HG03196 (cell line): ENCODE data around the gene SKIDA1.
A peak's percentile ranks its signal among the peaks of the same experiment; 100 is the strongest.

Experiments used
- ATAC-seq: cut with Tn5 transposase; IDR thresholded peaks from one replicate; pipeline ENCODE4 v1.9.1; 2021; ENCODE audit not compliant: unreplicated experiment

Gene SKIDA1

DNA sequence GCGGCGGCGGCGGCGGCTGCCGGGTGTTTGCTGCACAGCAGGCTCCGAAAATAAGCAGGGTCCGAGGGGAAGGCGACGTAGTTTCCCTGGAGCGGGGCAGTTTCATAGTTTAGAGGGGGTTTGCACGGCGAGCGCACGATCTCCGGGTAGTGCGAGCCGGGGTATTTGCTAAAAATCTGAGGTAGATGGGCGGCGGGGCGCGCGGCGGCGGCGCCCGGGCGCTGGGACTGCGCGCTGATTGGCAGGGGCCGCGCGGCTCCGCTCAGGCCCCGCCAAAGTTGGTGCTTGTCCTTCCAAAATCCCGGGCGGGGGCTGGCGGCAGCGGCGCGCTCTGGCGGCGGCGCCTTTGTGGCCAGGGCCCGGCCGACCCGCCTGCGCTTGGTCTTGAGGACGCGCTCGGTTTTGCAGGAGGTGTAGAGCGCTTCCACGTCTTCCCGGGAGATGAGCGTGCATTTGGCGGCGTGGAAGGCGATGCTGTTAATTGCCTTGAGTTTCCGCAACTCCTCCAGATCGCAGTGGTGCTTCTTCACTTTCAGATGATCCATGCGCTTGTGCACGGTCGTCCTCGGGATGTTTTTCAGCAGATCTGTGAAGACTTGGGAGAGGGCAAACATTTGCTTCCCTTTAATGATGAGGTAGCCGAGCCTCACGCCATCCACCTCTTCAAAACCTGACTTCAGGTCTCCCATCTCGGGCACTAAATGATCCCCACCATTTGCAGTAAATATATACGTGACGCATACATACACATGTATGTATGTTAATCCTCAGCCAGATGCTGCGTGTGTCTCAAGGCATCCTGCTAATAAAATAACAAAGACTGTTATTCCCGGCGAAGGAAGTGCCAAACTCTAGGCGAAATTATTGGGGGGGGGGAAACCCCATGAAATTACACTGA is 8.1 kb downstream of the SKIDA1 start:
- ATAC-seq, result peak; percentile 54

DNA sequence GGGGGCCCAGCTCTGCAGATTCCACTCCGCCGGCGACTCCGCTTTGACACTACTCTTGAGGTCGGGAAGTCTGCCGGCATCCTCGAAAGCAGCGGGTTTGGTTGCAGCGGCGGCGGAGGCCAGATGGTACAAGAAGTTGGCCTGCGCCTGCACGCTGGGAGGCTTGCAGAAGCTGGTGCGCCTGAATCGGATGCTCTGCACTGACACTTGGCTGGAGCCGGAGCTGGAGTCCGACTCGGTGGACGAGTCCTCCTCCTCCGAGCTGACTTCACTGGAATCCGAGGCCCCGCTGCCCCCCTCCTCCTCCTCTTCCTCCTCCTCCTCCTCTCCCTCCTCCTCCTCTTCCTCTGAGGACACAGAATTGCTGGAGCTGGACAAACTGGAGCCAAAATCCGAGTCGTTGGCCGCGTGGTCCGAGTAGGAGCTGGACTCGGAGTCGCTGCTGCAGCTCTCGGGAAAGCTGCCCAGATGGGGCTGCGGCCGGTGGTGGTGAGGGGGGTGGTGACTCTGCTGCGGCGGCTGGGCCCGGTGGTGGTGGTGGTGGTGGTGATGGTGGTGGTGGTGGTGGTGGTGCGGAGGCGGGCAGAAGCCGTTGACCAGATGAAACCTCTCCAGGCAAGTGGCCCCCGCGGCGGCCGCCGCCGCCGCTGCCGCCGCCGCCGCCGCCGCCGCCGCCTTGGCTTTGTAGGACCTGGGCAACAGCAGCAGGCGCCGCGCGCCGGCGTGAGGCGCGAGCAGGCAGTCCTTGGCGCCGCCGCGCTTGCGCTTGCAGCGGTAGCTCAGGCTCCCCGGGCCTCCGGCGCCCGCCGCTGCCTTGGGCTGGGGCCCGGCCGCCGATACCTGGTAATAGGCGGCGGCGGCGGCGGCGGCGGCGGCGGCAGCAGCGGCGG is 9.0 kb downstream of the SKIDA1 start:
- peak; percentile 37 for ATAC-seq

DNA sequence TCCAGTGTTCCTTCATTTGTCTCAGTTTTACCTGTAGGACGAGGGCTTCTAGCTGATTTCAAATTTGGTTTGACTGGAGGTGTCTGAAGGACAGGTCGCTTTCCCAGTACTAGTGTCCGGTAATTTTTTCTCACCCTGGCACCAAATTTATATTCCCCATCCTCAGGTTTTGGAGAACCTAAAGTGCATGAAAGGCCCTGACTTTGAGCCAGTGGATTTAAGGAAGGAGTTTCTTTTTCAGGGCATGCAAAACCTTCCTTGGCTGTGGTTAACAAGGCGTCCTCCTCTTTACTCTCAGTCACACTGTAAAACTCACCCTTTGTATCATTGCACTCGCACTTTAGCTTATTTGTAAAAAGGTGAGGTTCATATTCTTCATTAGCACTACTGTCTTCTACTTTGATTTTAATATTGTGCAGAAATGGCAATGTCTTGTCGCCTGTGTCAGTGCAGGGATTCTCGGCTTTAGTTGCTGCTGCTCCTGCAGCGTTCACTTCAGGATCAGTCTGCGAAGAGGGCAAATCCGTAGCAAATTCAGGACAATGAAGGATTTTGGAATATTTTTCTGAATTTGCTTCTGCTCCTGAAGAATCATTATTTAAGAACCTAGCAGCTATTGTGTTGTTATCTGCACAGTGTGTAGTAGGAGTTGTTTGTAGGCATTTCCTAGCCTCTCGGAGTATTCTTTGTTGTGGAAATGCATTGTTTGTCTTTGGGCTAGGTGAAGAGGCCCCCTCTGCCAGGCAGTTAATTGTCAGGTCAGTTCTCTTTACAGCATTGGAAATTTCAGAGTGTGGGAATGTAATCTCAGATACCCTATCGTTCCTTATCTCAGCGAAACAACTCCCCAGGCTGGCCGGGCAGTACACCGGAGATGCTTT is 9.9 kb downstream of the SKIDA1 start:
- no peak for ATAC-seq

DNA sequence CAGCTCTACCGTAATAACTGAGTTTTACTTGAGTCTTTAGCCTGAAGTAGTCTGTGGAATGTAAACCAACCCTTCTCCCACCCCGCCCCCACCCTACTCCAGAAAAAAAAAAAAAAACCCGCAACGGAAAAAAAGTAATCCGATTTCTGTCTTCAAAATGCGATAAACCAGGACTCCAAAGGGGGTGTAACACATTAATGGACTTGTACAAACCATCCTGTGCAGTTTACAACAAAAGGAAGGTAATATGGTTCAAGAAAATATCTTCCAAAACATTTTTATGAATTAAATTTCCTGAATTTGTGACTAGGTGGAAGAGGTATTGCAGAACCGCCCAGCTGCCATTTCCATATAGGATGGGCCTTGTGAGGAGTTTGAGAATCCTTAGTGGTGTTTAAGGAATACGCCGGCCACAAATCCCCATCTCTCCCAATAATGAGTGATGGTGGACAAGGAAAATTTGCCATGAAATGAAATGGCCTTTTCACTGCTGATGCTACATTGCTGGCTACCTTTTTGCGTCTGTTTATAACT is 10.6 kb downstream of the SKIDA1 start:
- ATAC-seq, result no peak

DNA sequence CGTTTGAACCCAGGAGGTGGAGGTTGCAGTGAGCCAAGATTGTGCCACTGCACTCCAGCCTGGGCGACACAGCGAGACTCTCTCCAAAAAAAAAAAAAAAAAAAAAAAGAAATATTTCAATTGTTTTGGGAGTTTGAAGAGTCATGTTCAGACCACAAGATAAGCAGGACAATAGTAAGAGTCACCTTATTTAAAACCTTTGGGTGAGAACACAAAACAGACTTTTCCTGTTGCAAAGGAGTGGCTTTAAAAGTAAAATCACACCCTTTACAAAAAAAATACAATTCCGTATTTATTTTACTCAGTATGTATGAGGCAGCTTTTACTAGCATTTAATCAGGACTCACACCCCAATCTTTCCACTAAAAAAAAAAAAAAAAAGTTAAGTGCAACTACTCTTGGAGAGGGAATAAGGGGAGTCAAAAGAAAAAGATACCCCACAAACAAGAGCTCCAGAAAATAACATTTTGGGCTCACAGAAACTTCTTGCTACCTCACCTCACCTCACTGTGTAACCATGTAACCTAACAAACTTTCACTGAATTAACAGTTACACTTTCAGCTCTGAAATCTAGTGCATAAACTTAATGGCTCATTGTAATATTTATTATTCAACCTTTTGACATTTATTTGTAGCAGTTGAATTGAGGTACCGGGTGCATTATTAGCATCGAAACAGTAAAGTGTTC is 11.2 kb downstream of the SKIDA1 start:
- ATAC-seq, result no peak

DNA sequence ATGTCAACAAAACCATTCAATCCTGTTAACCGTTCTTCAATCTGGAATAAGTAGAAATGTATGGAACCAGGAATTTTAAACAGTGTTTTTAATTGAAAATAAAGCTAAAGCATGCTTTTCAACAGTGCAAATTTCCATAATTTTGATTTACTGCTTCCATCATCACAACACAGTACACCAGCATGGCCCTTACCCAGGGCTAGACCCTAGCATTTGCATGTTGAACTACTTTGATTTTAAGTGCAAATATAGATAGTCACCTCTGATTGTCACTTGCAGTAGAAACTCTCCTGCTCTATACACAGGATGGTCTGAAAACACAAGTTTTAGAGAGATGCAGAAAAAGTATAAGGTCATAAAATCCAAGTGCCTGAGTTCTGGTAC is 12.1 kb downstream of the SKIDA1 start:
- ATAC-seq, result no peak

DNA sequence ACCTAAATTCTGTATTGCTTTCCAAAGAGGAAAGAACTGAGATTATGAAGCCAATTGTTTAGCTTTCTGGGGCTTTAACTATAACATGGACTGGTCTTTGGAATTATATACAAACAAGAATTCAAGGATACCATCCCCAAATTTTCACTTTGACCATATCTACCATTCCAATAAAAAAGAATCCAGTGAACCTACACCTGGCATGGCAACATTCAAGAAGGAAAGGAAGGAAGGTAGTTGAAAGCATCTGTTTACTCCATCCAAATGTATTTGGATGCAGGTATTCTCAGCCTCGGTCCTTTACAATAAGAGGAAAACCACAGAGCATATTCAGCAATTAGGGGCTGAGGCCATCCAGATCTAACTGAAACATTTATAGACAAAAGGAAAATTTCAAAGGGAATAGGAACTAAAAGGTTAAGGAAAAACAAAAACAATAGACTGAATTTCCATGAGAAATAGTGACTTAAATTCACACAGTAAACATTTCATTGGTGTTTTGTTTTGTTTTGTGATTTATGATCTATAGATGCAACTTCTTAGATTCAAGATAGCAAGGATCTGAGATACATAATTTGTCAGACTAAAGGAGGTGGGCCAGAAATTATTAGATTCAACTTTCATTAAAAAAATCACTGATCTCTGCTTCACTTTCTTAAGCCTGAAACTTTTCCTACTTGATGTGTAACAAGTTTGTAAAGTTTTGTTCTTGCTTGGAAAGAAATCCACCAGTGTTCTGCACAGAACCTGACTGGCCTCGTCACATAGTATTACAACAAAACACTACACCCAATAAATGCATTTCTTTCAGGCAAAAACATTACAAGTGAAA is 12.7 kb downstream of the SKIDA1 start:
- no peak for ATAC-seq

DNA sequence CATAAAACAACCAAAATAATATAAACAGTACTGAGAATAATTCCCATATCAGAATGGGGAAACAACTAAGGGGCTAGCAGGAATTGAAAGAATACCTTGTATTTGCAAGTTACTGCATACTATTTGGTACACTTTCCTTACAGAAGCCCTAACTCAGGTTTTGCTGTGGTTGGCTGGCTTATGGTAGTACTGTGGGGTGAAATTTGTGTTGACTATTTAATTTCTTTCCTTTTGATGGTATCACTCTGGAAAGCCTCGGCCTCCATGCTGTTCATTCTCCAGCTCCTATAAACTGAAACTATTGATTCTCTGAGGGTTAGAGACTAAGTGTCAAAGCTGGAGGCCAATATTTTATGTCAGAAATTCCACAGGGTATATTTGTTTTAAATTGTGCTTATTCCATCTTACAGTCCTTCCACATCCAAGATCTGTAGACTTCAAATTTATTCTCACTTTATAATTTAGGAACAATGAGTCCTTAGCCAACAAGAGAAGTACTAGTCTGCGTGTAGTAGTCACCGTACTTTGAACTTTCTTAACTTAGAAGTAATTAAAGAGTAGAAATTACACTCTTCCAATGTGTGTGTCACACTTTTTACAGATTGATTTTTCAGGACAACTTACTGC is 13.4 kb downstream of the SKIDA1 start:
- no peak for ATAC-seq

DNA sequence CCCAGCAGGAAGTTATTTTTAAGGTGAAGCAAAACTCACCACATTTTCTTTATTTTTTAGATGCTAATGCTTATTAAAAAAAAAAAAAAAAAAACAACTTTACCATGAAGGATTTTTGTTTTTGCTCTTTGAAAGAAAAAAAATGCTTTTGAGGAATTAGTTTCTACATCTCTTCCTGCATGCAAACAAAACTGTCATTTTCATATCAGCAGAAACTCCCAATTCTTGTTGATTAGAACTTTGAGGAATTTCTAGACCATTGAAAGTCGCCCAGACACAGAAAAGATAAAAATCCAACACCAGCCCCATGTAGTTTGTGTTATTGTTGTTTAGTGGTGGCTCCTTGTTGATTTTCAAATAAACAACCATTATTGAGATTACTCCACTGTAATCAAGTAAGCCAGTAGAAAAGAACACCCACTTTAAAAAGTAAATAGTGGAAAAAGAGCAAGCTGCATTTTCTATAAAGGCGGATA is 14.3 kb downstream of the SKIDA1 start:
- ATAC-seq, result no peak

DNA sequence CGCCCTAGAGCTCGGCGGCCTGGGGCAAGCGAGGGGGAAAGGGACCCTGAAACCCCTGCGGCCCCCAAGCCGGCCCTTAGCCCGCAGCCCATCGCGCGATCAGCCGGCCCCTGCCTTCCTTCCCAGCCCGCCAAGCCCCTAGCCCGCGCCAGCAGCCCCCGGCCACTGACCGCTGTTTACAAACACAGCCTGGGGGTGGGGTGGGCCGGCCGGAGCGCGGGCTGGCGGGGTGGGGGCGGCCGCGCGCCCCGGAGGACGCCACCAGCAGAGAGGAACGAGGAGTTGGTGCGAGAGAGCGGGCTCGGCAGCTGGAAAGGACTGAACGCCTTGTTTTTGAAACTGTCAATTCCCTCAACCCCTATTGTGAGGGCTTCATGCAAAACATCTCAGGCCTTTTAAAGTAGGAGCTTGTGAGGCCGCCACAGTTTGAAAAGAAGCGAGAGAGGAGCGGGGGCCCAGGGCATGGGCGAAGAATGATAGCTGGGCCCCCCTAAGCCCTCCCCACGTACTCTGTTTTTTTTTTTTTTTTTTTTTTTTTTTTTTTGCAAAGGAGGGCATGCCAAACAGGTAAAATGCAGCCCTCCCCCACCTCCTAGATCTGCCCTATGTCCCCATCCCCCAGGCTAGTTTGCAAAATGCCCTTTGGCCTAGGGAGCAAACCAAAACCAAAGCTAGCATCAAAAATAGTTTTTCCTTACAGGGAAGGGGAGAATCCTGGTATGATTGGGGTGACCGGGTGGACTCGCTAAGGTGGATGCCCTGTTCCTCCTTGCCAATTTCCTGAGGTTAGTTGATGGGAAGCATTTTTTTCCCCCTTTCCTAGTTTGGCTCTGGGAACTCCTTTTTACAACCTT is 15.0 kb downstream of the SKIDA1 start:
- ATAC-seq, result no peak

DNA sequence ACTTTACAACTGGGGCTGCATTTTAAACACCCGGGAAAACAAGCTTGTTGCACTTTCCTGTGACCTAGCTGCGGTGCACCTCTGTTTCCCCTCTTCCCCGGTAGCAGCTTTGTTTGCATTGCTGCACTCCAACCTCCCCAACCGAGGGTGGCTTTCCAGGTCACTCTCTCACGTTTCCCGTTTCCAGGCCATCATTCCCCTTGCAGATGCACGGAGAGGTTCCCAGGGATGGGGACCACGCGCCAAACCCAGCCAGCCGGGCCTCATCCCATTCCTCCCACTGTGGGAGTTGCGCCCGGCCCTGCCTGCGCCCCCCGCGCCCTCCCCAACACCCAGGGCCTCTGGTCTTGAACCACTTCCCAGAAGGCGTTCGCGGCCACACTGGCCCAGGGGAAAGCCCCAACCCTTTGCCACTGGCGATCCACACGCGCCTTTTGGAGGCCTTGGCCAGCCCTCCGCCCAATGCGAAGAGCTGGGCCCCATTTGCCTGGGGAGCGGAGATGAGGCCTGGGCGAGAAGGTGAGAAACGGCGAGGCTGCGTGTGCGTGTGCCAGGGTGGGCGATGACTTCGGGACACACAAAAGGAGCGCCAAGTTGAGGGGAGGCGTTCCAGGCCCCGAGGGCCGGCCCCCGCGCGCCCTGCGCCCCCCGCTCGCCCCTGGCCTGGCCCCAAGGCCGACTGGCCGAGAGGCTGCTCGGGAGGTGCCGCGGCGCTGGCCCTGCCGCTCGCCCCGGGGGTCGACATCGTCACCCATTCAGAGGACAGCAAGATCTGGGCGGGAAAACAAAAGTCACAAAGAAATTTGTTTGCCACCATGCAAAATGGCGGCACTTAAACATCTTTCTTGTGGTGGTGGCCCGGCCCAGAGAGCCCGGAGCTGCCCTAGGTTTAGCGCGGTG is 15.9 kb downstream of the SKIDA1 start:
- no peak for ATAC-seq

DNA sequence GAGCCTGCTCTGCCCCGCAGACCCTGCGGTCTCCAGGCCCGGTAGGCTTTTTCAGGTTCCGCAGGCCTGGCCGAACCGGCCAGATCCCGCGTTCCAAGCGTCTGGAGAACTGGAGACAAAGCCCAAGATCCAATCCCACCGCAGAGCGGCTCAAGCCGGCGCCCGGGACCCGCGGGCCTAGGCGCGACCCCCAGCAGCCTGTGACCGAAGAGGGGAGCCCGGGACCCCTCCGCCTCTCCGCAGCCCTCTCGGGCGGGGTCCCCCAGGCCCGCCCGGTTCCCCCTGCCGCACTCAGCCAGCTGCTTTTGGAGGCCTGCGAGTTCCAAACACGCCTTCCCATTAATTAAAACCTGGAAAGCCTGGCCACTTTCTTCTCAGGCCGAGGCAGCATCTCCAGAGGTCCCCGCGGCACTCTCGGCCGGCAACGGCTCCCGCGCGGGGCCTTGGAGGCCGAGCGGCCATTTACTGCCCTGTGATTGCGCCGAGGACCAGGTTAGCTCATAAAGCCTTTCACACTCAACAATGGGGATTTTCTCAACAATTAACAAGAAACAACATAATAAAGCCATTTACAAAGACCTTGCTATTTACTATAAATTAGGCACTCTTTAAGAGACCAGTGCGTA is 16.7 kb downstream of the SKIDA1 start:
- no peak for ATAC-seq

DNA sequence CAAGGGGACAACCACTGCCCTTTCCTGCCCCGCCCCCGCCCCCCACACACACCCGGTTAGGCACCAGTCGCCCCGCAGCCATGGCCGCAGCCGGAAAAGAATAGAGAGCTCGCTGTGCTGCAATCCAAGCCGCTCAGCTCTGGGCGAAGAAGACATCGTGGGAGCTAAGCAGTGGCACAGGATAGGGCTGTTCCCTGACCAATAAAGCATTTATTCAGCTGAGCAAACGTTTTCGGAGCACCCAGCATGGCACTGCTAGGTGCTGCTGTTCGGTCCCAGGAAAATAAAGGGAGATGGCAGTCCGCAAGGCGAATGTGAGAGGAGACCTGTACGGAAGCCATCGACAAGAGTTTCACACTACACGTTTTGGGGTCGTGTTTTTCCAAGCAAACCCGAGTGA is 18.3 kb downstream of the SKIDA1 start:
- ATAC-seq, result no peak

DNA sequence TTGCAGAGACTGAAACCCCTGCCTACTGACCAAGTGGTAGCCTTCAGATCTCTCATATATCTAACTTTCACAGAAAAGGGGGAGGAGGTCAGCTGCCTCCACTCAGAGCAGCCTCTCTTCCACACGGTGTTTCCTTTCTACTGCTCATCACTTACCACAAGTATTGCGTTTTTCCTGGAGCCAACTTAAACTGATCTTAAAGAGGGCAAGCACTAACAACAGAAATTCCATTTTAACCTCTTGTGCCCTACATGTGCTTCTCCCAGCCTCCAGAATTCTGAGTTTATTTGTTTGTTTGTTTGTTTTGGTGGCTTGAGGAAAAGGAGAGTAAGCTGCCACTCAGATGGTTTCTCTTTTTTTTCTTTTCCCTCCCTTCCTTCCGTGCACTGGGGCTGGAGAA is 19.1 kb downstream of the SKIDA1 start:
- no peak for ATAC-seq

DNA sequence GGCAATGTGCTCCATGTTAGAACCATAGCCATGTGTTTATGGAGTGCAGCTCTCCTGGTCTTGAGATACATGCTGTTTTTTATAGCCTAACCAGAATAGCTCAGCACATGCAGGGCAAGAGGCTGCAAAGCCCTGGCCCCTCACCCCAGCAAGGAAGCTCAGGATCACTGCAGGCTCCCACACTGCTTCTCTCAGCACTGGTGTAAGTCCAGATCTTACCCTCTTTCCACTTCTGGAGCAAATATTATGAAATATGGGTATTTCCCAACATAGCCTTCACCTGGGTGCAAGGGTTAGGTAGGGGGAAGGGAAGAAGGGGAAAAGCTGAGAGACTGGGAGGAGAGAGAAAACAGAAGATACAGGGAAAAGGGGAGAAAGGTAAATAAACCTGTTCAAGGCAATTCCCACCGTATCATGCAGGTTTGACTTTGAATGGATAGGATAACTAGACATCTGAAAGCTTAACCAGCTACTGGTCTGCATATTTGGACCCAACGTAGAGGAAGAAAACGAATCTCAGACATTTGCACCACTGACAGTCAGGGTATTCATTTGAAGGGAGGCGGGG is 19.7 kb downstream of the SKIDA1 start:
- ATAC-seq, result no peak

DNA sequence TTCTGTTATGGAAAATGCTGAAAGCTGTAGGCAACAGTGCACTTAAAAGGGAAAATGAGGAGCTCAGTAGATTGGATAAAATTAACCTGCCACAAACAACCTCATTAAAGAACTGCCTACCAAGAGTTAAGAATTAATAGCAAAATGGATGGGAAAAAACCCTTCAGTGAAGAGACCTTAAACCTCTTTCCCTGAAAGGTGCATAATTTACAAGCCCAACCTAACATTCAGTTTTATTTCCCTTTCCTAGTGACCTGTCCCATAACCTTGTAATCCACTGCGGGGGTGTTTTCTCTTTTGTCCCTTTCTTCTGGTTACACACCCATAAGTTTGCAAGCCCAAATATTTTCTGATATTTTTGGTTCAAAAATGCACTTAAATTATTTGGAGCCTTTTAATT is 21.9 kb downstream of the SKIDA1 start:
- no peak for ATAC-seq
